Activated CD4-positive, alpha-beta T cell treated with anti-CD3 and anti-CD28 coated beads, Interleukin-2, Interleukin-6, amounts not matched to agents 100 ng/mL and 50 ng/mL, durations not matched to agents 16 hours and 8 hours (primary cell): ENCODE data around the gene CERS3.

Experiments
- DNase-seq: peaks from one replicate; pipeline ENCODE4 v3.0.0-alpha.2; 2020

Gene CERS3

DNA sequence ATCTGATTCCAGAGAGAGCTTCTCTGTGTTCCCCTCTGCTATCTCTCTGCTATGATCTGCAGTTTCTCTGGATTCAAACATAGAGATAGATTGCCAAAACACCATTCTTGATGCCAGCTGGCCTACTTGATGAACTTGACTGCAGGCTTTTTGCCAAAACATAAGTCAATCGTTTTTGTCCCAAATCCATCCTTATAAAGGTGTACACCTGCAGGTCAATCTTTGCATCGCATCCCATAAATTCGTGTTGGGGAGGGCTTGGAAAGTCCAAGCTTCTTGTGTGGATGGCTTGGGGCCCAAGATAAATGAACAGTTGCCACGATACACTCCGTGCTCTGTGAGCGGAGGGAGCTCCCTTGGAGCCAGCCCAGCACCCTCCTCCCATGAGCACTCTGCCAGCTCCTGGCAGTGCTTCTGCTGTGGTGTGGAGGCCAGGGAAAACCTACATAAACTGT lies 2.7 kb downstream of the CERS3 start:
- no peak for DNase-seq

DNA sequence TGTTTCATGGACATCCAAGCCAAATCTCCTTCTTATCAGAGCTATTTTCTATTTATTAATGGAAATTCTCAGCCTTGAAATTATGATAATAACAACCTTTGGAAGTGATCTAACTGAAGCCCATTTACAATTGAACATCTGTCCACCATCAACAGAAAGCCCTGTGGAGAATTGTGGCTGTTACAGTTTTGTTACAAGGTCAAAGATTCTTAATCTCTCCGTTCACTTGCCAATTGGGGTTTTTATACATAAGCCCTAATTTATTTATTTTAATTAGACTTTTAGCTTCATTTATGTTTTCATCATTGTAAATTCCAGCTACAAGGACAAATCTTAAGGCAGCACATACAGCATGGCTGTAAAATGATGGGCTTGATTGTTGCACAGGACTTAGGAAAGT lies 3.3 kb downstream of the CERS3 start:
- DNase-seq = no peak

DNA sequence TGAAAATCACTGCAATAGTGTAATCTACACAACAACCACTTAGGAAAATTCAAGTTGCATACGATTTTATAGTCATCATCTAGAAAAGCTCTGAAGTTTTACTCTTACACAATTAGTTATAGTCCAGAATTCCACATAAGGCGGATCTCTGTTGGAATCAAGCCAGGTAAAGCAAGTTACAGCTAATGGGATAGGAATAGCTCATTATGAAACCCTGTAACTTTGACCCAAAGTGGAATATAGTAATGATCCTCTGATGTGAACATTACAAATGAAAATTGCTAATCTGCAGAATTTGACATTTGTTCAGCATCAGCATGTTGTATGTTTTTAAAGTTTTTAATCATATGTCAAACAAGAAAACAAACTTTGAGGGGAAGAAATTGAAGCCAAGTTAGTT lies 4.4 kb downstream of the CERS3 start:
- no peak for DNase-seq

GRCh38 chr15:100521907-100522306 lies 6.8 kb downstream of the CERS3 start:
- DNase-seq = no peak

- peak; percentile 23 for DNase-seq
Observed at GRCh38 chr15:100520132-100520921, 8.4 kb downstream of the CERS3 start.

- DNase-seq = no peak
Observed at GRCh38 chr15:100517846-100518245, 10.9 kb downstream of the CERS3 start.

DNA sequence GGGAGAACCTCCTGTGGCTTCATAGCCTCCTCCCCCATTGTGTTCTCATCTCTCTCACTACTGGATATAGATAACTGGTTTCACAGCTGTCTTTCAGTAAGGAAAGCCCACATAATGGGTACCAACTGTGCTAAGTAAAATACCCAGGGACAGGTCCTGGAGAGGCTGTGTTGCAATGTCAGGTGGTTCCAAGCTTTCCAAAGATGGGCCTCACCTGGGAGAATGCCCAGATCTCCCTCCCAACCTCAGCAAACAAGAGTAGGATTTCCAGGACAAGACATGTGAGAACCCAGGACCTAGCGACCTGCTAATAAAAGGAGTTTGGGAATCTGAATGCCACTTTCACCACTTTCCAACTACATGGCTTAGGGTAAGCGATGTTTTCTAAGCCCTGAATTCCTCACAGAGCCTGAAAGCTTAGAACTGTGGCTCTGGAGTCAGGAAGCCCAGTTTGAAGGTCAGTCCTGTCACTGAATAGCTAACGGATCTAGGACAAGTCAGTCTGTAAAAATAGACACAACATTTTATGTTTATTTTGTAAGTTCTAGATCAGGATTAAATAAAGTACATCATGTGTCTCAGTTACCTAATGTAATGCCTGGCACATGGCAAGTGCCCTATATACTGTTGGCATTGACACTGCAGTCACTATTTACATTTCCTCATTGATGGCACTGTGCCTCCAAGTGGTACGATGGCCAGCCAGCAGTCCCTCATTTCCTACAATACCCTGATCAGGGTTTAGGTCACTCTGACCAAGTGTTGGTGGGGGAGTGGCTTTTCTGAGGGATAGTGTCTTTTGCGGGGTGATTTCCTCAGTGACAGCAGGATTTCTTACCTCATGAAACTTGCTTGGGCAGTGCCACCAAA lies 11.9 kb downstream of the CERS3 start:
- no peak for DNase-seq

DNA sequence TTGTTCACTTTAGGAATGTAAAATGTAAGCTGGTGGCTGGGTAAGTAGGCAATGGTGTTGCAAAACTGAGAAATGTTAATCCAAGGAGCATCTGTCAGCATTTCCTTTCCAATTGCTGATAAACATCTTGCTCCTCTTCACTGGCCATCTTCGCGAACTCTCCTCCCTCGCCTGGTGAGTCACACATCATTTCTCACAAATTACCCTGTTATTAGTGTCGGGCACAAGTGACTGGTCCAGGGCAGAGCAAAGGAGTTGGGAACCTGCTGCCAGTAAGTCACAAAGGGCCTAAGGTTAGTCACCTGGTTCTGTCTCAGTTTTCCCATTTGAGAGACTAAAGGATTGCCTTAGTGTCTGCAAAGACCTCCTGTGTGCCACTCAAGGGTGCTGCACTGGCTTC lies 13.0 kb downstream of the CERS3 start:
- no peak for DNase-seq

DNA sequence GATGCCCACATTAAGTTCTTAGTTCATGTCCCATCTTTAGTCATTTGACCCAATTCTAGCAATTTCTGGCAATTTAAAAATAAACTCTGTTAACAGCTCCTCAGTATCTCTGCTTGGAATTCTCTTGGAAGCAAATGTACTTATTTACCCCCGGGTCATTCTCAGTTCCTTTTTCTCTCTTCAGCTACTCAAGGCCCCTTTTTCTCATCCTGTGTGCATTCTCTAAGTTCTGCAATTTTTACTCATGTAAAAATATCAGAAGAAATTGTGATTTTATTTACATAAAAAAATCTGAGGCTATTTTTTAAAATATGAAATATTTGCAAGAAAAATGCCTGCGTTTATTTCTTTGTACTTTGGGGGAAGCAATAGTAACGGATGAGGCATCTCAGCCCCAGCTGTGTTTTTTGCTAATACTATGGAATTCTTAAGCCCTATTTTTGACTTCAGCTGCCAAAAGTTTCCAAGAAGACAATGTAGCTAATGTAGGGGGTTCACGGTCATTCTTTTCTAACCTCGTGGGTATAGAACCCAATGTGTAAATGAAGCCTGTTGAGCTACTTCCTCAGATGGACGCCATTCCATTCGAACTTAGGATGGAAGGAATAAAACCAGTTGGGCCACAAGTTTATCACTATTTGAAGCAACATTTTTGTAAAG lies 20.0 kb downstream of the CERS3 start:
- DNase-seq = no peak

GRCh38 chr15:100502651-100503050 lies 26.1 kb downstream of the CERS3 start:
- DNase-seq = no peak

GRCh38 chr15:100501117-100501516 lies 27.6 kb downstream of the CERS3 start:
- DNase-seq = no peak

- no peak for DNase-seq
Observed at GRCh38 chr15:100500226-100500990, 28.3 kb downstream of the CERS3 start.

- no peak for DNase-seq
Observed at GRCh38 chr15:100495861-100496260, 32.9 kb downstream of the CERS3 start.

DNA sequence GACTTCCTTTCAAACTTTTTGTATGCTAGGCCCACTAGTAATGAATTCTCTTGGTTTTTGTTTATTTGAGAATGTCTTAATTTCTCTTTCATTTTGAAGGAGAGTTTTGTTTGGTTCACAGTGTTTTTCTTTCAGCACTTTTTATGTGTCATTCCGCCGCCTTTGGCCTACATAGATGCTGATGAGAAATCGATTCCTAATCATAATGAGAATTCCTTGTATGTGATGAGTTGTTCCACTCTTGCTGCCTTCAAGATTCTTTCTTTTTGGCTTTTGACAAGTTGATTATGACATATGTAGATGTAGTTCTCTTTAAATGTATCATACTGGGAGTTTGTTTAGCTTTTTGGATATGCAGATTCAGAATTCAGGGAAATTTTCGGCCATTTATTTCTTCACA lies 35.5 kb downstream of the CERS3 start:
- no peak for DNase-seq

DNA sequence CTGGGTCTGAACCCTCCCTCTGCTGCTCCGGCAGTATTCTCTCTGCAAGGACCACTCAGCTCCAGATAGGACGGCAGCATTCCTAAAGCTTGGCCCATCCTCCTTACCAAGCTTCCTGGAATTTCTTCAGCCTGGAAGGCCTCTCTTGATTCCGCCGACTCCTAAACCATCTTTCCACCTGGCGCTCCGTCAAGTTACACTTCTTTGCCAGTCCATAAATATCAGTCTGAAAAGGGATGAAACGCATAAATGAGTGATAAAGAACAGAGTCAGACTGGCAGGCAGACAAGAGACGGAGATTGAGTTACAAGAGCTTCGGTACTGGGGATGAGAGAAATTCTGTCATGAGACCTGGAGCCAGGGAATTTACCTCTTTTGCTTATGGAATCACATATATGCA lies 44.3 kb downstream of the CERS3 start:
- DNase-seq = no peak

DNA sequence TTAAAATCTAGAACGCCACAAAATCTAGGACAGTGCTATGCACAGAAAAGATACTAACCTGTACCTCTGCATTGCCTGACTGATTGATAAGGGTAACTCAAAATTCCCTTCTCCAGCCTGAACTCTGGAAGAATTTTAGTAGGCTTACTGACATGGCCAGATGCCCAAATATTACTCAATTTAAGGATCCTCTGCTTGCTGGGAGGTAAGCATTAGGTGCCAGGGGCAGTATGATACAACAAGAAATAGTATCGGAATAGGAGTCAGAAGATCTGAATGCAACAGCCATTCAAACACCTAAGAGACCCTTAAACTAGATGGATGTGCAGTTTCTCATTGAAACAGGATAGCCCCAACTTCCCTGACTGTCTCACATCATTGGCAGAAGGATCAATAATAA lies 45.4 kb downstream of the CERS3 start:
- DNase-seq = no peak

GRCh38 chr15:100476805-100477204 lies 51.9 kb downstream of the CERS3 start:
- no peak for DNase-seq

DNA sequence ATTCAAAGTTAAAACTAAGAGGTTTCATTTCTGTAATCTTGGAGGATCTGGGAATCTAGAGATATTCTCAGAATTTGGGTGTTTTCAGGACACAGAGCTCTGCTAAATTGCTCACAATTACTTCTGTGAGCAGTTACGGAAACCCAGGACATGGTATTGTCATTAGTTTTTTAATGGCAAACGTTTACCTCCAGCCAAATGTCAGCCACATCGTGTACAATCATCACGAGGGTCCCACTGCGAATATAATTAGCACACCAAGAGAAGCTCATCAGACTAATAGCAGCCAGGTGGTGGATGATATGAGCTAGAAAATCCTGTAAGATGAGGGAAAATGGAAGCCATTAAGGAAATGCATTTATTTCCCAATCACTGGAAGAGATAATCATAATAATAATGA lies 56.0 kb downstream of the CERS3 start:
- DNase-seq = no peak

DNA sequence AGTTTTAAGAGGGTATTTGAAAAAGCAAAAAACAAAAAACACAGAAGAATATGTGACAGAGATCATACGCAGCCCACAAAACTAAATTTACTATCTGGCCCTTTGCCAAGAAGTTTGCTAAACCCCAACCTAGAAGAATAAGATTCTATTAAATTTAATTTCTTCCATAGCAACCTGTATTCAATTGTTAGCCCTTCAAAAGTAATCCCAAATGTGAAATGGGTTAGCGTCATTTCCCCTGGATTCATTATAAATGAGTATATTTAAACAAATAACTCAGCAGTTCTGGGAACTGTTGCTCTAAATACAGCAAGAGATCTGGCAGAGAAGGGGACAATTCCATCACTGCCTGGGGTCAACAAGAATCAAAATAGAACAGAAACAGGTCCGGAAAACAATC lies 56.8 kb downstream of the CERS3 start:
- no peak for DNase-seq

DNA sequence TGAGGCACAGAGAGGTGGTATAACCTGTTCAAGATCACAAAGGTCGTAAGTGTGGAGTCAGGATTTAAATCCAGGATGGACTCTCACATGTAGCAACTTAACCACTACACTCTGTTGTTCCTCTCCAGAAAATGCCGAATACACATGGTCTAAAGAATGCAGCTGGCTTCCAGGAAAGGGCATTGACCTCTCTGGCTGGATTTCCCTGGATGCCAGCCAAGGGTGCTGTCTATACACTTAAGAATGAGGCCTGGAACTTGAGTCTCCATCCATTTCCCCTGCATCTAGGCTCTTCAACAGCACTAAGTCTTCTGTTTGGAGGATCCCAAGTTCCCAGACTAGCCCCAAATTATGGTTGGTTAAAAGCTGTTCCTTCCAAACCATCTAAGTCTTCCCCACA lies 60.5 kb downstream of the CERS3 start:
- no peak for DNase-seq

DNA sequence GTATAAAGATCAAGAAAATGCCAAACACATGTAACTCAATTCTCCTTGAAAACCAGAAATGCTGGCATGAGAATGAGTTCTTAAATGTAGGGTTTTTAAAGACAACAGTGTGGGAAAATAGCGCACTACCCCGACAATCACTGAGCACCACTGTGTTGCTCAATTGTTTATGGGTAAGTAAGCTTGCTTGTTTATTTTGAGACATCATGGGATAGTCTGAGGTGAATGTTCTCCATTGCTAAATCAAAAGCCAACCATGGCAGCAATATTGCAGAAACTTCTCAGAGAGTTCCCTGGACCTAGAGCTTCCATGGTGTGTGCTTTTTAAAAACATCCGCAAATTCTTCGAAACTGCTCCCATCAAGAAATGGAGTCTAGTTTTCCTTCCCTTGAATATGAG lies 62.7 kb downstream of the CERS3 start:
- DNase-seq = no peak

DNA sequence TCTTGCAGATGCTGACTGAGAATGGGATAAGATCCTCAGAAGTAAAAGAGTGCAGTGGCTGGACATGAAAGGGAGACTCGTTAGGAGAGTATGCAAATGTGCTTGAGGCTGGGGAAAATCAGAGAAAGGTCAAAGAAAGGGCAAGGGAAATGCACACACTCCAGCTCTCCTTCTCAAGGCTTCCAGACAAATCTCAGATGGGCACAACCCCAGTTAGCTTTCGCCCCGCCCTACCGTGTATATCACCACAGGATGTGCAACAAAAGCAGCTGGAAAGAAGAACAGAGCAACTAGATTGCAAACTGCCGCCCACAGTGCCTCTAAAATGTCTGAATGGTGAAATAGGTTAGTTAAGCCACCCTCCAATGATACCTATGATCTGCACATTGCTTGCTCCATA lies 63.9 kb downstream of the CERS3 start:
- no peak for DNase-seq

- no peak for DNase-seq
Observed at GRCh38 chr15:100464256-100464655, 64.5 kb downstream of the CERS3 start.
